GM21423 (cell line): Measurements from ENCODE around the gene FXYD3.

ENCODE experiments used
- ATAC-seq: cut with Tn5 transposase; IDR thresholded peaks from one replicate; pipeline ENCODE4 v1.9.1; 2021; ENCODE audit warnings: mild to moderate bottlenecking, moderate library complexity; ENCODE audit not compliant: unreplicated experiment

Gene FXYD3

DNA sequence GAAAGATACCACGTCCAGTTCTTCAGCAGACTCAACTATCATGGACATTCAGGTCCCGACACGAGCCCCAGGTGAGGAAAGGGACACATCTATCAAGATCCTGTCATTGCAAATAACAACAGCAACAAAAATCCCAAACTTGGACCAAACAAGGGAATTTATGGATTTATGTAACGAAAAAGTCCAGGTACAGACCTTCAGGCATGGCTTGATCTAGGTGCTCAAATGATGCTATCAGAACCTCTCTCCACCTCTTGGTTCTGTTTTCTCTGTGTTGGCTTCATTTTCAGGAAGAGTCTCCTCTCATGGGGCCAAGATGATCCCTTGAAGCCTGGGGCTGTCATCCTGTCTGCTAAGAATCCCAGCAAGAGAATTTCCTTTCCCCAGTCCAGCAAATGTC, 41.8 kb downstream of the FXYD3 start:
- ATAC-seq: no peak

GRCh38 chr19:35159606-35160005, 44.0 kb downstream of the FXYD3 start:
- no peak for ATAC-seq

DNA sequence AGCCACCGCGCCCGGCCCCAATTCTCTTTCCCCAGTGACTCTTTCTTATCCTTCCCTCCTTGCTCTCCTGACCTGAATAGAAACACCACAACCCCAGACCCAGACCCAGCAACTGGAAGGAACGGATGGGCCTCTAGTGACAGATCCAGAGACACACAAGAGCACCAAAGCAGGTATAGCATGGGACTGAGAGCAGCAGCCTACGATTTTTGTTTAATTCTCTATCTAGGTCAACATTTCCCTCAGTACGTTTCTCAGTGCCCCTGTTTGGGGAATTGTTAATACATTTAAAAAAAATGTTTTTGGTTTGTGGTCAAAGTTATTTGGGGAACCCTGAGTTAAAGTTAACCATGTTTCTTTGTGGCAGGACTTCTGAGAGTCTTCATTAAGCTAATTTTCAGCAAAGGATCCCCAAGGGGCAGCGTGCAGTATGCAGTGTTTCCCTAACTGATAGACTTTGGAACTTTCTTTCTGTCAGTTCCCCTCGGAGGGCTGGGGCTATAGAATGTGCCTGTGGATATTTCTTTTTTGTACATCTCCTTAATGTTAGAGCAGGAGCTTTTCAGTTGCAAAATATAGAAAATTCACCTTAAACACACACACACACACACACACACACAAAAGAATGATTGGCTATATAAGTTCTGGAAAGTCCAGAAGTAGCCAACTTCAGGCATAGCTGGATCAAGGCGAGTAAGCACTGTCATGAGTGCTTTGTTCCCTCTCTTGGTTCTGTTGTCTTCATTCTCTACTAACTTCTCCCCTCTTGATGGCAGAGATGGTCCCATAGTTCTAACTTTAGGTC, 45.2 kb downstream of the FXYD3 start:
- ATAC-seq: no peak

GRCh38 chr19:35161434-35161743, 45.8 kb downstream of the FXYD3 start:
- no peak for ATAC-seq

- no peak for ATAC-seq
These were observed 47.1 kb downstream of the FXYD3 start for GRCh38 chr19:35162471-35163326.

- no peak for ATAC-seq
These were observed 48.8 kb downstream of the FXYD3 start for GRCh38 chr19:35164418-35164817.

- no peak for ATAC-seq
These were observed 49.8 kb downstream of the FXYD3 start for GRCh38 chr19:35165200-35166058.

GRCh38 chr19:35166100-35167063, 50.8 kb downstream of the FXYD3 start:
- no peak for ATAC-seq

DNA sequence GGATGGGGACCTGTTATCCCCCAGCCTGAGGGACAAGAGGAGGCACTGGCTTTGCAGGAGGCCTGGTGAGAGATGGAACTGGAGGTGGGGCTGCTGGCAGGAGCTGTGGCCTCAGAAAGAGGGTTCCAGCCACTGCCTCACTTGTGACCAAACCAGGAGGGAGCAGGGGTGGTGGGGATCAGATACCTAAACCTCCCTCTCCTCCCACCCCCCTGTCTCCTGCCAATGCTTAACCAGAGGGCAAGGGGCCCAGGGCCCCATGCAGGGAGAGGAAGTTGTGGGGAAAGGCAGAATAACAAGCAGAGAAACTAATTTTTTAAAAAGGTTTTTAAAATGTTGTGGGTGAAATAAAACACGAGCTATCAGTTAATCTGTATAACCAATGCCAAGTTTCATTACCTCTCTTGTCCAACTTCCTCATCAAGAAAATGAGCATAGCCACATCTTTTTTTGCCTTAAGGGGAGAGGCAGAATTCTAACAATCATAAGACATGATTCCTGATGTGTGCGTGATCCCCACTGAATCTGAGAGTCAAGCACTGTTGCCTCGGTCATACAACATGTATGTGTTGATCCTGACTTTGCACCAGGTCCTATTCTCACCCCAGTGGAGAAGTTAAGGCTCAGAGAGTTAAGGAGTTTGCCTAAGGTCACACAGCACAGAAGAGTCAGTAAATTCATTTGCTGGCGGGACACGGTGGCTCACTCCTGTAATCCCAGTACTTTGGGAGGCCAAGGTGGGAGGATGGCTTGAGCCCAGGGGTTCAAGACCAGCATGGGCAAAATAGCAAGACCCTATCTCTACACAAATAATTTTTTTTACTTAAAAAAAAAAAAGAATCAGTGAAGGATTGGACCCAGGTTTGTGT, 51.9 kb downstream of the FXYD3 start:
- no peak for ATAC-seq

- no peak for ATAC-seq
These were observed 52.6 kb downstream of the FXYD3 start for GRCh38 chr19:35168196-35168595.

DNA sequence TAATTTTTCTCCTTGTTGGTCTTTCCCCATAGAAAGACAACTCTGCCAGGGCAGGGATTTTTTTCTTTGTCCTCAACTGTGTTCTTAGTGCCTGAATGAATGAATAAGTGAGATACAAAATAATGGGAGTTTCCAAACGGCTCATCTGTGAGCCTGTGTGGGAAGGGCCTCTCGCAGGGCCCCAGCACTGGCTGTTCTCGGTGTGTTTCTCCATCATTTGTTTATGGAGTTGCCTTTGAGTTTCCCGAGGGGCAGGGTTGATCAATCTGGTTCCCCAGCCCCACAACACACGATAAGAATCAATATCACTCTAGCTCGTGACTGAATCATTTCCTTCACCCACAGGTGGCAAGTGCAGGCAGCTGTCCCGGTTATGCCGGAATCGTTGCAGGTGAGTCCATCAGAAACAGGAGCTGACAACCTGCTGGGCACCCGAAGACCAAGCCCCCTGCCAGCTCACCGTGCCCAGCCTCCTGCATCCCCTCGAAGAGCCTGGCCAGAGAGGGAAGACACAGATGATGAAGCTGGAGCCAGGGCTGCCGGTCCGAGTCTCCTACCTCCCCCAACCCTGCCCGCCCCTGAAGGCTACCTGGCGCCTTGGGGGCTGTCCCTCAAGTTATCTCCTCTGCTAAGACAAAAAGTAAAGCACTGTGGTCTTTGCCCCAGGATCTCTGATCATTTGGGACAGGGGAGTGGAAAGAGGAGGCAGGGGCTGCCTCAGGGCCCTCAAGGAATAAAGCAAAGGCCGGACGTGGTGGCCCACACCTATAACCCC, 53.8 kb downstream of the FXYD3 start:
- no peak for ATAC-seq

- ATAC-seq: no peak
These were observed 54.9 kb downstream of the FXYD3 start for GRCh38 chr19:35170359-35171061.

DNA sequence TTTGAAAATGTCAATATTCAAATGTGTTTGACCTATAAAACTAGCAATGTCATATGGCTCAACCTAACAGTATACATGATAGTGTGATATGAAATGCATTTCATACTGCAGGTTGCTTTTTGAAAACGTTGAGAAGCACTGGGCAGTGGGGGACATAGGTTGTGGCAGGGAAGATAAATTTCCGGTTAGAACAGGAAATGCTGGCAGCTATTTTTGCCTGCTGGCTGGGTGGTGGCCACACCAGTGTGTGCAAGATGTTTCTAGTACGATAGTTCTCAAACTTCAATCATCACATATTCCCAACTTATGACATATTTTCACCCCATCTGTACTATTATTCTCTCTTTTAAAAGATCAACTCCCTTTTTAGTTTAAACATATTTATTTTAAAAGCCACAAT, 56.1 kb downstream of the FXYD3 start:
- no peak for ATAC-seq
